Fibroblast of peridontal ligament (primary cell): ENCODE measurements around the gene ERCC1.
"Not testable (repeated sequence)": the region's sequence is repeated elsewhere in the genome, so short reads cannot be mapped to it uniquely, and the experiment has no call there.

Source experiments
- DNase-seq: peaks from one replicate; pipeline ENCODE4 v3.0.0-alpha.2; 2010; ENCODE audit errors: extremely low read depth

ERCC1 gene

DNA sequence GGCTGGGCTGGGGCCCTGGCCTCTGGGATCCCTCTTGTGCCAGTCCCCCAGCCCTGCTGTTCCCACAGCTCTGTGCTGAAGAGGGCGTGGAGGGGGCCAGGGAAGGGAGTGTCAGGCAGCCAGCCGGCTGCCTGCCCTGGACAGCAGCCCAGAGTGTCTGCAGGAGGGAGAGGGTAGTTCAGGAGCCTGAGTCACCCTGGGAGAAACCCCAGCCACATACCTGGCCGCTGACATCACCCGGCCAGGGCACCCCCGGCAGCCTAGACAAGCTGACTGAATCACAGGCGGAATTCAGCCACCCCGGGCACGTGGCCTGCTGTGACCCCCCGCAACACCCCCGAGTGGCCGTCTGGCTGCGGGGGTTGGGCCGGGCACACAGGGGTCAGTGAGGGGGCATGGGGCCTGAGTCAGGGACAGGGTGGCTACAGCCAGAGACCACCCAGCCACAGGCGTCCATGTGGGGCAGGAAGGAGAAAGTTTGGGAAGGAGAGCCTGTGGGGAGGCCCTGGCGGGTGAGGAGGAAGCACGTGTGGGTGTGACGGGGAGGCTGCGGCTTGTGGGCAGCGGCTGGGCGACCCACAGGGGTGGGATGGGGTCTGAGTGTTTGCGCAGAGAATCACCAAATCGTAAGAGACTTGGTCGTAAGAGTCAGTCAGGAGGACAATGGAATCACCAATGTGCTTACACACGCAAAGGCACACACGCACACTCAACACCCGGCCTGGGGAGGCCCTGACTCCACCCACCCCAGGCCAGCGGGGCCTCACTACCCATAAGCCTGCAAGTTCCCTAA lies 32.2 kb upstream of the ERCC1 start:
- DNase-seq, result peak; percentile 97

- no peak for DNase-seq
These were observed 28.2 kb upstream of the ERCC1 start for GRCh38 chr19:45451850-45452387.

GRCh38 chr19:45451131-45451849 lies 27.6 kb upstream of the ERCC1 start:
- DNase-seq, result peak; percentile 66

DNA sequence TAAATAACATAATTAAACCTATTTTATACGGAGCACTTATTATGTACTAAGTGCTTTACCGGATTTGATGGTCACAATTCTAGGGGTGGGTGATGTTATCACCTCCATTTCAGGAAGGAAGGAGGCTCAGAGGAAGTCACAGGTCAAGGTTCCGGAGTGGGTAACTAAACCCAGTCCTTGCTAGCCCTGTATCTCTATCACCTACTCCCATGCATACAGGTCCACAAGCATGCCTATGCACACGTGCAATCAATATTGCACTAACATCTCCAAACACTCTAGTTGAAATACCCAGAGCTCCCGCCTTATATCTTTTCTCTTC lies 26.3 kb upstream of the ERCC1 start:
- no peak for DNase-seq

GRCh38 chr19:45448887-45449299 lies 25.2 kb upstream of the ERCC1 start:
- DNase-seq, result no peak

DNA sequence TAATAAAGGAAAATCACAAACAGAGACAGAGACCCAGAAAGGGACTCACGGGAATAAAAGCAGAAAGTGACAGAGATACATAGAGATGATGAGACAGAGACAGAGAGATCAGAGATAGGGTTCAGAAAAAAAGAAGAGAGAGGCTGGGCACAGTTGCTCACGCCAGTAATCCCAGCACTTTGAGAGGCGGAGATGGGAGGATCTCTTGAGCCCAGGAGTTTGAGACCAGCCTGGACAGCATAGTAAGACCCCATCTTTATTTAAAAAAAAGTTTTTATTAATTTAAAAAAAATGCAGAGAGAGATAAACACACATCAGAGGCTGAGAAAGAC lies 24.7 kb upstream of the ERCC1 start:
- no peak for DNase-seq

DNA sequence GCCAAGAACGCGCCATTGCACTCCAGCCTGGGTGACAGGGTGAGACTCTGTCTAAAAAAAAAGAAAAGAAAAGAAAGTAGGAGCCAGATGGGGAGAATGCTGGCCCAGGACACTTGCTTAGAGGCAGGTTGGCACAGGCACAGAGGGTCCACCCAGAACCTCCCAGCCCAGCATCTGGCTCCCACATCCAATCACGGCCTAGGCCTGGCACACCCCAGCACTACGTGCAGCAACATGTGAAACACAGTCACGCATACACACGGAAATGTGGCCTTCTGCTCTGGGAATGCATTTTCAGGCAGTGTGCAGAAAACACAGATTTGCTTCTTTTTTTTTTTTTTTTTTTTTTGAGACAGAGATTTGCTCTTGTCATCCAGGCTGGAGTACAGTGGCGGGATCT lies 23.2 kb upstream of the ERCC1 start:
- no peak for DNase-seq

DNA sequence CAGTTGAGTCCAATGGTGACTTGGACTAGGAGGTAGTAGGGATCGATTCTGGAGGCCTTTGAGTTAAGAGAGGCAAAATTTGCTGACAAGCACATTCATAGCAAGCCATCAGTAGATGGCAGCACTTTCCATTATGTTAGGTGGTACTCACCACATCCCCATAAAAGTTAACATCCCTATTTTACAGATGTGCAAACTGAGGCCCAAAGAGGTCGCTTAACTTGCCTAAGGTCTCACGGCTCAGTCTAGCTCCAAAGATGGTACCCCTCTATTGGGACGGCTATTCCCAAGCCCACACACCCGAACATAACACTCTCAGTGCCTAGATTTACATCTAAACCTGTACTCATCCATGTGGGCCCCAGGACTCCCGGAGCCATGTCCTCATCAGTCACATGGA lies 22.6 kb upstream of the ERCC1 start:
- peak; percentile 60 for DNase-seq

GRCh38 chr19:45445139-45445538 lies 21.4 kb upstream of the ERCC1 start:
- no peak for DNase-seq

DNA sequence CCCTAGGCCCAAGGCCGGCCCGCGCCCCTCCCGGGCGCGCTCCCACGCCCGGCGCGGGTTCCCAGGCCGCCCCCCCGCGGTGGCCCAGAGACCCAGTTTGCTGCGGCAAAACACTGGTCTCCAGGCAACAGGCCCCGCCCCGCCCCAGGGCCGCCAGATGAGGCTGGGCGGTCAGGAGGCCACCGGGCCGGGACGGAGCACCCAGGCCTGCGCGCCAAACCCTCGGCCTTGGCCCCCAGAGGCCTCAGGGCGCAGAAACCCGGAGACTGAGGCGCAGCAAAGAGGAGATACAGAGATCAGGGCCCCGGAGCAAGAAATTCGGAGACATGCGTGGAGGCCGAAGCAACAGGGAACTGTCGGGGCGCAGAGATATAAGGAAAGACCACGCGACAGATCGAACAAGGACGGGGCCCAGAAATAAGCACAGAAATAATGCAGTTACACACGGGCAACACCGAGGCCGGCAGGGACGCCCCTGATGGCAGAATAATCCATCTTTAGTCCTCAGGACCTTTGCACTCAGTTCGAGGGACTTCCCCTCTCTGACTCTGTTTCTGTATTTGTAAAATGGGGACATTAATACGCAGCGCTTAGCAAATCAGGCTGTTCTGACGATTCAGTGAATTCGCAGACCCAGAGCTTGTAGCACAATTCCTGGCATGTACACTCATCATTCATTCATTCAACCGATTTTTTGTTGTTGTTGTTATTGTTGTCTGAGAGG lies 20.8 kb upstream of the ERCC1 start:
- DNase-seq, result peak; percentile 61

DNA sequence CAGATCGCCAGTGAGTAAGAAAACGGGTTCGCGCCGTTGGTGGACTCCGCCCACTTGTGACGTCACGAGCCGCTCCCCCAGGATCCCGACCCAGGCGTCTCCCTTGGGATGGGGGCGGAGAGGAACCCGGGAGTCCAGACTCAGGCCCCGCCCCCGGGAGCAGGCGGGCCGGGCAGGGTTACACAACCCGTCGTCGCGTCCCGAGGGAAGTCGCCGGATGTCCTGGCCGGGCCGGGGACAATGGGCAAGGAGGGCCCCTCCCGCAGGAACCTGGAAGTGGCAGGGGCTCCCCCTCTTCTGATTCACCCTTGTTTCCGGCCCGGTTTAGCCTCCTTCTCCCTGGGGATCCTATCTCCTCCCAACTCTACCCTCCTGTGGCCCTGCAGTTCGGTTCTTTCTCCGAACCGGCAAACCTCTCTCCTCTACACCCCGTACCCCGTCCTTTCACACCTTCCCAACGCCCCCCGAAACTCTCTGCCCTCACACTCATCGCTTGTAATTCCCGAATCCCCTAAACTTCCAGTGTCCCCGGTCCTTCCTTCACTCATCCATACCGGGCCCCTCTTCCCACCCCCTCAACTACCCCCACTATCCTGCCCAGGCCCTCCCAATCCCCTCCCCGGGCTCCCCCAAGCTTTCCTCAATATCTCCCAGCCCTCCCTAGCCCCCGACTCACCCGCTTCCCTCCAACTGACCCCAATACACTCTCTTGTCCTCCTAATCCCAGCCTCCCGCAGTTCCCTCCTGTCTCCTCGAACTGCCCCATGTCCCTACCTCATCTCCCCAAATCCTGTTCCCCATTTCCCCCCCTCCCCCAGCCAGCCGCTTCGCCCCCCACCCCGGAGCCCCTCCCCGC lies 20.0 kb upstream of the ERCC1 start:
- DNase-seq, result peak; percentile 73

- peak; percentile 25 for DNase-seq
These were observed 19.2 kb upstream of the ERCC1 start for GRCh38 chr19:45442778-45443461.

DNA sequence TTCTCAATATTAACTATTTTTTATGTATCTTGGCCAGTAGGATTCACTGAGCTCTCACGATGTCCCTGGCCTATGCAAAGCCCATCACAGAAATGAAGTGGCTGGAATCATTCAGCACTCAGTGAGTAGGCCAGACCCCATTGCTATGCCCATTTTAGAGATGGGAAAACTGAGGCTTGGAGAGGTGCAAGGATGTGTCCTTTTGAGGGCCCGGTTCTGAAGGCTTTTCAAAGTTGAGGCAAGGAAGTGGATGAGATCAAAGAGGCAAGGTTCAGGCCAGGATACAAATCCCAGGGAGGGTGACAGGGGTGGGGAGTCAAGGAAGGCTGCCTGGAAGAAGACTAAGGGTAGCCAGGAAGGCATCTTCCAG lies 18.7 kb upstream of the ERCC1 start:
- DNase-seq, result no peak

GRCh38 chr19:45440873-45441654 lies 17.3 kb upstream of the ERCC1 start:
- peak; percentile 41 for DNase-seq

DNA sequence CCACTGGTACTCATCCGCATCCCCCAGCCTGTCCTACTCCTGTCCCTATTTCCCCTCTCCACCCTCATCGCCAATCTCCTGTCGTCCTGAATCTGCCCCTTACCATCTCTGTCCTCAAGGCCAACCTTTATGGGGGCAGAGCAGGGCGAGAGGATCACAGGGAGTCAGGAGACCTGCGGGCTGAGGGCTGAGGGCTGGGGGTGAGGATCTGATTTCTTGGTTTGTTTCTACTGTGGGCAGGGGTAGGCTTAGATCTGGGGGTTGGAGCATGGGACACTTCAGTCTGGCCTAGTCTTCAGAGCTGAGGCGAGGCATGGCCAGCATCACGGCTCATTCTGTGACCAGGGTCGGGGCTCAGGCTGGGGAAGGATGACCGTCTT lies 16.5 kb upstream of the ERCC1 start:
- DNase-seq, result no peak

DNA sequence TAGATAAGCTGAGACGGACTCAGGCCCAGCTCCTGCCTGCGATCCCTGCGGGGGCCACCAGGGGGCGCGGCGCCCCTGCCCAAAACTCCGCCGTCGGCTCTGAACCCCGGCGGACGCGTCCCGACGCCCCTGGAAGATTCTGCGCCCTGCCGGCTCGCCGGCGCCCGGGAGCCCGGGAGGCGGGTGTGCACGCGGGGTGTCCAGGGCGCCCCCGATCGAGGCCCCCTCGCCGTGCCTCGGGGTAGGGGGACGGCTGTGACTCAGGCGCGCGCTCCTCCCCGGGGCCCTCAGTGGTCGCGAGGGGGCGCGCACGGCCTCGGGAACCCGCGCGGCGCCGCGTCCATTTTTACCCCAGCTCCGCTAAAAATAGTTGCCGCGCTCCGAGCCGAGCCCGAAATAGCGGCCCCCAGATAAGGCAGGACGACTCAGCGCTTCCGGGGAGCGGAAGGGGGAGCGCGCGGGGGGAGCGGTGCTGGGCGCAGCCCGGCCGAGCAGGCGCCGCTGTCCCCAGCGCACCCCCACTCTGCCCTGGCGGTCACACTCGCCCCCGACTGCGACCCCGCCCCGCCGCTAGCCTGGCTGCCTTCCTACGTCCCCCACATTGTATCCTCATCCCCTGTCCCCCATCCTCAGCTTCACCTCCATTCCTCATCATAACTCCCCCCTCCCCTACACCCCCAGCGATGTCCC lies 16.0 kb upstream of the ERCC1 start:
- peak; percentile 71 for DNase-seq

GRCh38 chr19:45439190-45439568 lies 15.5 kb upstream of the ERCC1 start:
- no peak for DNase-seq

DNA sequence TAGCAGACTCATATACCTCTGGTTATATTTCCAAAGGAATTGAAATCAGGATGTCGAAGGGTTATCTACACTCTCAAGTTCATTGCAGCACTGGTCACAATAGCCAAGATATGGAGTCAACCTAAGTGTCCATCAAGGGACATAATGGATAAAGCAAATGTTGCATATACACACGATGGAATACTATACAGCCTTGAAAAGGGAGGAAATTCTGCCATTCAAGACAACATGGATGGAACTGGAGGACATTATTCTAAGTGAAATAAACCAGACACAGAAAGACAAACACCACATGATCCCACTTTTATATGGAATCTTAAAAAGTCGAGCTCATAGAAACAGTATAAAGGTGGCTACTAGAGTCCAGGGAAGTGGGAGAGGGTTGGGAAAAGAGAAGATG lies 13.6 kb upstream of the ERCC1 start:
- DNase-seq, result no peak

DNA sequence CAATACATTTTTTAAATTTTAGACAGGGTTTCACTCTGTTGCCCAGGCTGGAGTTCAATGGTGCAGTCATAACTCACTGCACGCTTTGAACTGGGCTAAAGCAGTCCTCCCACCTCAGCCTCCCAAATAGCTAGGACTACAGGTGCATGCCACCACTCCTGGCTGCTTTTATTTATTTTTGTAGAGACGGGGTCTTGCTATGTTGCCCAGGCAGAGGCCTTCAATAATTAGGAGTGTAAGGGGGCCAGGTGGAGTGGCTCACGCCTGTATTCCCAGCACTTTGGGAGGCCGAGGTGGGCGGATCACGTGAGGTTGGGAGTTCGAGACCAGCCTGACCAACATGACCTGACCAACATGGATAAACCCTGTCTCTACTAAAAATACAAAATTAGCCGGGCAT lies 8.8 kb upstream of the ERCC1 start:
- not testable (repeated sequence) for DNase-seq

GRCh38 chr19:45431008-45431407 lies 7.3 kb upstream of the ERCC1 start:
- DNase-seq, result peak; percentile 86
